ENCODE data around the gene INTS4.
"Not testable (repeated sequence)": the region's sequence is repeated elsewhere in the genome, so short reads cannot be mapped to it uniquely, and the experiment has no call there.

INTS4 gene

DNA sequence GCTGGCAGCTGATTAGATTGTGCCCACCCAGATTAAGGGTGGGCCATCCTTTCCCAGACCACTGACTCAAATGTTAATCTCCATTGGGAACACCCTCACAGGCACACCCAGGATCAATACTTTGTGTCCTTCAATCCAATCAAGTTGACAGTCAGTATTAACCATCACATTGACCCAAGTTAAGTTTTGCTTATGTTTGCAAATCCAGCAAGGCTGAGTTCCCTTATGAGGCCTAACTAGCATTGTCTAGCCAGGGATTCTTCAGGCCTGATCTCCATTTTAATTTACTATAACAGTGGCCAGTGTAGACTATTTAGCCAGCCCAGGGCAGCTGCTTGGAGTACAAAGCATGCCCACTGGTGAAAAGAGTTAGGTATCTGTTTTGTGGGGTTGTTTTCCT is 30.9 kb upstream of the INTS4 start:
- in situ Hi-C loops (cut with MboI; ENCODE audit: low sequenced_read_pairs) = no loop called here

GRCh38 chr11:78023426-78023825 is 29.0 kb upstream of the INTS4 start:
- in situ Hi-C loops (cut with MboI; ENCODE audit: low sequenced_read_pairs) = no loop called here

DNA sequence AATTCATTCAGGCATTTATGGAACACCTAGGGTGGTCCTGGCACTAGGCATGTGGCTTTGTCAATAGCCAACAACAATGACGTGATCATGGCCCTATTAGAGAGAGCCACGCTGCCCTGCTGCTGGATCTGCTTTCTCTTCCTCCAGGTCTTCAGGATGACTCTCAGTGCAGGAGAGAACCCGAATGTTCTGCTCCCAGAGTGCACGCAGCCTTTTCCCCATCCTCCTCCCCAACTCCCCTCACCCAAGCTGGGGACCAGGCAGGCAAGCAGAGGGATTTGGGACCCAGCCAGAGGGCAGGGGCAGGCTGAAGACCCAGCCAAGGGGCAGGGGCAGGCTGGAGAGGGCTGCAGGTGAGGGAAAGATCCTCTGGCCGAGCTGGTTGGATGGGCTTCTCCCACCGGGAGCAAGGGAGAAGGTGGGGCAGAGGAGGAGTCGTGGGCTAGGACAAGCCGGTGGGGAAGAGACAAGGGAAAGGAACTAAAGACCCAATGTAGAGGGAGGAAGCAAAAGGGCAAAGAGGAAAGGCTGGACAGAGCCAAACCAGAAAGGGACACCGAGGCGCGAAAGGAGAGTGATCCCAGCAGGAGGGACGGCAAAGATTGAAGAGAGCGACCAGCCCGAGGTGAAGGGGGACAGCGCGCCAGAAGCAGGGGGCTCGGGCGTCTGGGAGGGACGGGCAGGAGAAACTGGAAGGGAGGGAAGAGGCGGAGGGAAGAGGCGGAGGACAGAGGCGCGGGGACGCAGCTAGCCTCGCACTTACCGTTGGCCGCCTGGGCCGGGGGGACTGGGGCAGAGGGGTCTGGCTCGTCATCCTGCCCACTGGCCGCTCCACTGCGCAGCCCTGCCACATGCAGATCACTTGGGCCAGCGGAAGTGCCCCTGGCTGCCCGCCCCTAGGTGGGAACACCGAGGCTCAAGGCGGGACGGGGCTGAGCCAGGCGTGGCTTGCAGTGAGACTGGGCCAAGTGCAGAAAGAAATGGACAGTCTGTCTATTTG is 28.2 kb upstream of the INTS4 start, which contains the start of gene KCTD14:
Gene KCTD14, minus strand, starts transcription at position 880 of the 1,000 bp plus-strand sequence. Its CDS starts 27 bp downstream, at position 853.
- in situ Hi-C loops (cut with MboI; ENCODE audit: low sequenced_read_pairs) = no loop called here

- in situ Hi-C loops (cut with MboI; ENCODE audit: low sequenced_read_pairs) = no loop called here
These were observed 27.1 kb upstream of the INTS4 start for GRCh38 chr11:78021611-78022010.

DNA sequence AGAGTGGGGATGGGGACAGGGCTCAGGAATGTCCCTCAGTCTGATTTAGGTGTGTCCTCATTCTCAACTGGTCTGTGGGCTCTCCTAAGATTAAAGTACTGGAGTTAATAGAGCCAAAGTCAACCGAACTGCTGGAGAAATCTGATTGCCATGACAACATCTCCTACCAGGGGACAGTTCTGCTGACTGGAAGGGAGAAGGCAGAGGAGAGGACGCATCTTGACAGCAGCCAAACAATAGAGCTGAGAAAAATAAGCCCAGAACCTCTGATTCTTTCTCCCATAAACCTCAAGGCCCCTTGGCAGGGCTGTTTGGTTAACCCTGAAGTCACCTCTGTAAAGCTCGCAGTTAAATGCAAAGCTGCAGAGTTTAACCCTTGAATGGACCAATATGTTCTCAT is 25.8 kb upstream of the INTS4 start:
- in situ Hi-C loops (cut with MboI; ENCODE audit: low sequenced_read_pairs) = no loop called here

GRCh38 chr11:78019808-78020207 is 25.3 kb upstream of the INTS4 start:
- in situ Hi-C loops (cut with MboI; ENCODE audit: low sequenced_read_pairs) = no loop called here

- in situ Hi-C loops (cut with MboI; ENCODE audit: low sequenced_read_pairs) = no loop called here
These were observed 21.4 kb upstream of the INTS4 start for GRCh38 chr11:78015878-78016277.

DNA sequence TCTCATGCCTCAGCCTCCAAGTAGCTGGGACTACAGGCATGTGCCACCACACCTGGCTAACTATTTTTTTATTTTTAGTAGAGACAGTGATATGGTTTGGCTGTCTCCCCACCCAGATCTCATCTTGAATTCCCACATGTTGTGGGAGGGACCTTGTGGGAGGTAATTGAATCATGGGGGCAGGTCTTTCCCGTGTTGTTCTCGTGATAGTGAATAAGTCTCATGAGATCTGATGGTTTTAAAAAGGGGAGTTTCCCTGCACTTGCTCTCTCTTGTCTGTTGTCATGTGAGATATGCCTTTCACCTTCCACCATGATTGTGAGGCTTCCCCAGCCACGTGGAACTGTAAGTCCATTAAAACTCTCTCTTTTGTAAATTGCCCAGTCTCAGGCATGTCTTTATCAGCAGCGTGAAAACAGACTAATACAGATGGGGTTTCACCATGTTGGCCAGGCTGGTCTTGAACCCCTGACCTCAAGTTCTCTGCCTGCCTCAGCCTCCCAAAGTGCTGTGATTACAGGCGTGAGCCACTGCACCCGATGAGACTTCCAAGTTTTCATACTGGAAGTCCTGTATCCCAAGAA is 20.6 kb upstream of the INTS4 start:
- in situ Hi-C loops (cut with MboI; ENCODE audit: low sequenced_read_pairs) = not testable (repeated sequence)

- in situ Hi-C loops (cut with MboI; ENCODE audit: low sequenced_read_pairs) = no loop called here
These were observed 16.8 kb upstream of the INTS4 start for GRCh38 chr11:78011301-78011700.

DNA sequence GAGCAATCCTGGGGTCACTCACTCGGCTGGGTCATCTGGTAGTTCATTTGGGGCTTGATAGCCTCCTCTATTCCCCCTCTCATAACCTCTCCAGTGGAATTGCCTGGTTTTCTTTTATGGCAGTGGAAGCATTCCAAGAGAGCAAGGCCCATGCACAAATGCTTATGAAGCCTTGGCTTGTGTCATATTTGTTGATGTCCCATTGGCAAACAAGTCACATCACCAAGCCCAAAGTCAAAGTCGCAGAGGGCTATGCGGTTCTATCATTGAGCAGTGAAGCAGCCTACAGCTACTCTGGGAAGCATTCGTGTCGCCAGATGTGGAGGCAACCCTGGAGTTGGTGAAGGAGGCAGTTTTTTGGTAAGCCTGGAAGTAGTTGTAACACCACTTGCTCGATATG is 16.3 kb upstream of the INTS4 start:
- in situ Hi-C loops (cut with MboI; ENCODE audit: low sequenced_read_pairs) = no loop called here

GRCh38 chr11:78010304-78010703 is 15.8 kb upstream of the INTS4 start:
- in situ Hi-C loops (cut with MboI; ENCODE audit: low sequenced_read_pairs) = no loop called here

DNA sequence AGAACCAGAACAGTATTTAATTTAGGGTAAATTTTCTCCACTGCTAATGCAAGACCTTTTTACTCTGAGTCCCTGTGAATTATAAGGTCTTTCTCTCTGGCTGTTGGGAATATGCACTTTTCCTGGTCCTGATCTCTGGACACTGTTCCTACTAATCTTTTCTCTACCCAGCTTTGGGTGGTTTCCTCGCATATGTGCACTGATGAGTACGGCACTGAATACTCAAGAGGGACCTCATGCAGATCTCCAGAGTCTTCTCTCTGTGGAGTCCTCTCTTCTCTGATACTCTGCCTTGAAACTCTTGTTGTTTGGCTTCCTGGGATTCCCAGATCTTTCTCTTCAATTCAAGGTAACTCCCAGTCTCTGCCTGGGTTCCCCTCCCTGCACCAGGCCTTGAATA is 14.6 kb upstream of the INTS4 start:
- in situ Hi-C loops (cut with MboI; ENCODE audit: low sequenced_read_pairs) = no loop called here

- in situ Hi-C loops (cut with MboI; ENCODE audit: low sequenced_read_pairs) = no loop called here
These were observed 5.7 kb upstream of the INTS4 start for GRCh38 chr11:78000193-78000592.

- in situ Hi-C loops (cut with MboI; ENCODE audit: low sequenced_read_pairs) = no loop called here
These were observed 5.1 kb upstream of the INTS4 start for GRCh38 chr11:77999446-78000030.

DNA sequence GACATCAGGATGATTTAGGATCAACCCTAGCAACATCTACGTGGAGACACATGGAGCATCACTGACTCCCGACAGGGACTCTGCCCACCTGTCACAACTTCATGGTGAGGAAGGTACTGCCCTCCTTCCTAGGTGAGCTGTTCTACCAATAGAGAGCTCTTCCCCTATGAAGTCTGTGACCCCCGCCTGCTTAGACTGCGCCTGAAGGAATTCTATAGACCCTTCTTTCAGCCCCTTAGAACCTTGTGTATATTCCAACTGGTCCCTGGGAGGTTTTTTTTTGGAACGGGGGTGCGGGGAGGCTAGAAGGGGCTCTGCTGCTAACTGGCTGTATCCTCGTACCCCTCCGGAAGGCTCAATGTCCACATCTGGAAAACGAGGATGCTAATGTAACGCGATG is 566 bp downstream of the INTS4 start:
- in situ Hi-C loops (cut with MboI; ENCODE audit: low sequenced_read_pairs) = no loop called here

DNA sequence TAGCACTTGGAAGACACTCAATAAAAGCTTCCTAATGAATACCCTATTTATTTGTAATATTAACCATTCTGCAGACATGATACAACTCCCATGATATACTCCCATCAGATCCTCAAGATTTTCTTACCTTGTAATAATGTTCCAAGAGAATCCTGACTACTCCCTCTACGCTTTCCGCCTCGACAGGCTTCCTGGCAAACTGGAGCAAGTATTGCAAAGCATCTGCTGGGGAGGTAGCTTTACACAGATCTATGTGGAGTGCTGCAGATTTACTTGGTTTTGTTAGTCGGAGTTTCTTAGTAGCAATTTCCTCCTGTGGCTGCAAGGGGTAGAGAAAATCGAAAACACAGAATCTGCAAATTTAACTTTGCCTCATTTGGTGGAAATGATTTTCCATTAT is 3.5 kb downstream of the INTS4 start:
- in situ Hi-C loops (cut with MboI; ENCODE audit: low sequenced_read_pairs) = no loop called here

DNA sequence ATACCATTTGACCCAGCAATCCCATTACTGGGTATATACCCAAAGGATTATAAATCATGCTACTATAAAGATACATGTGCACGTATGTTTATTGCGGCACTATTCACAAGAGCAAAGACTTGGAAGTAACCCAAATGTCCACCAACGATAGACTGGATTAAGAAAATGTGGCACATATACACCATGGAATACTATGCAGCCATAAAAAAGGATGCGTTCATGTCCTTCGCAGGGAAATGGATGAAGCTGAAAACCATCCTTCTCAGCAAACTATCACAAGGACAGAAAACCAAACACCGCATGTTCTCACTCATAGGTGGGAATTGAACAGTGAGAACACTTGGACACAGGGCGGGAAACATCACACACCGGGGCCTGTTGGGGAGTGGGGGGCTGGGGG is 8.0 kb downstream of the INTS4 start:
- in situ Hi-C loops (cut with MboI; ENCODE audit: low sequenced_read_pairs) = not testable (repeated sequence)

DNA sequence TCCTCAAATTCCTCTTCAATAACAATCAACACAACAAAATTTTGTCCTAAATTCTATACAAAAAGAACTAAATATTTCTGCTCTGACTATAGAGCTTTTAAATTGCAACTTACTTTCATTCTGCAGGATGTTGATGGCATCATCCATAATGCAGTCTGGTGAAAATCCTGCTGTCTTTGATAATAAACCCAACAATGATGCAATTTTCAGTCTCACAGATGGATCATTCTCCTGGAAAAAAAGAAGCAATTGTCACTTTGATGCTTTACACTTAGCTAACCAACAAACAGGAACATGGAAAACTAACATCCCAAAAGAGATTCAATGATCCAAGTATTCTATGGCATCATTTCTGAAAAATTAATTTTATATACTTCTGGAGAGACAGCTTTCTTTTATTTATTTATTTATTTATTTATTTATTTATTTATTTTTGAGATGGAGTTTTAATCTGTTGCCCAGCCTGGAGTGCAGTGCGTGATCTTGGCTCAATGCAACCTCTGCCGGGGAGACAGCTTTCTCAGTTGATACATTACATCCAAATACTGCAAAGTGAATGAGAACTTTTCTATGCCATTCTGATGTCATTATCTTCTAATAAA is 13.0 kb downstream of the INTS4 start:
- in situ Hi-C loops (cut with MboI; ENCODE audit: low sequenced_read_pairs) = no loop called here

- in situ Hi-C loops (cut with MboI; ENCODE audit: low sequenced_read_pairs) = no loop called here
These were observed 26.1 kb downstream of the INTS4 start for GRCh38 chr11:77968337-77968736.

GRCh38 chr11:77967753-77968152 is 26.7 kb downstream of the INTS4 start:
- in situ Hi-C loops (cut with MboI; ENCODE audit: low sequenced_read_pairs) = no loop called here

DNA sequence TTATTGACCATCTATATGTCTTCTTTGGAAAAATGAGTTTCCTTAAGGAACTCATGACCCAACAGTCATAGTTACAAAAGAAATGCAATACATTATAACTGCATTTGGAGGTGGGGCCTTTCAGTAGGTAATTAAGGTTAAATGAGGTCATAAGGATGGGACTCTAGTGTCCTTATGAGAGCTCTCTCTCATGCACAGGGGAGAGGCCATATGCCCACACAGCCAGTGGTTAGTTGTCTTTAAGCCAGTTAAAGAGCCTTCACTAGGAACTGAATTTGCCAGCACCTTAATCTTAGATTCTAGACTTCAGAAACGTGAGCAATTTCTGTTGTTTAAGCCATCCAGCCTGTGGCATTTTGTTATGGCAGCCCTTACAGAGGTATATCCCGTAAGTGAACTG is 27.3 kb downstream of the INTS4 start:
- in situ Hi-C loops (cut with MboI; ENCODE audit: low sequenced_read_pairs) = no loop called here

All from HL-60/S4 treated with retinoic acid at 250 ng/mL for 4 days and 3 days (cell line).